Omental fat pad (tissue), 4 donors: Measurements from ENCODE around the gene CTIF. TPM values are rescaled to one million over a fixed set of nuclear protein-coding genes. Genes with fewer than 3 reads are reported as not detected.
A peak's percentile ranks its signal among the peaks of the same experiment; 100 is the strongest.

ENCODE experiments used
- ATAC-seq: fragments of 150-250 bp; one replicate; pipeline ENCODE4 v1.9.1; 2016; ENCODE audit warnings: mild to moderate bottlenecking, moderate library complexity; ENCODE audit not compliant: low FRiP score
- DNase-seq: peaks from one replicate; pipeline ENCODE4 v3.0.0-alpha.2; 2019; ENCODE audit warnings: low spot score
- CTCF ChIP-seq, 3 donors: fragments of 450-650 bp; IDR thresholded peaks; one replicate each; pipeline ENCODE4 v1.5.1; 2016 to 2017; ENCODE audit warnings: antibody characterized with exemption in 3 of 3, mild to moderate bottlenecking in 3 of 3, moderate library complexity in 2 of 3
- total RNA-seq, 4 donors: library from RNA; depleted of rRNA; stranded (reverse); fragments of >200 nt; gene quantifications; one replicate each; pipeline ENCODE4 v1.1.0, GENCODE V29; 2016

CTIF gene
- total RNA-seq, 4 donors from 2014 or later: 57.5 to 94.0 (median 72.4) TPM

DNA sequence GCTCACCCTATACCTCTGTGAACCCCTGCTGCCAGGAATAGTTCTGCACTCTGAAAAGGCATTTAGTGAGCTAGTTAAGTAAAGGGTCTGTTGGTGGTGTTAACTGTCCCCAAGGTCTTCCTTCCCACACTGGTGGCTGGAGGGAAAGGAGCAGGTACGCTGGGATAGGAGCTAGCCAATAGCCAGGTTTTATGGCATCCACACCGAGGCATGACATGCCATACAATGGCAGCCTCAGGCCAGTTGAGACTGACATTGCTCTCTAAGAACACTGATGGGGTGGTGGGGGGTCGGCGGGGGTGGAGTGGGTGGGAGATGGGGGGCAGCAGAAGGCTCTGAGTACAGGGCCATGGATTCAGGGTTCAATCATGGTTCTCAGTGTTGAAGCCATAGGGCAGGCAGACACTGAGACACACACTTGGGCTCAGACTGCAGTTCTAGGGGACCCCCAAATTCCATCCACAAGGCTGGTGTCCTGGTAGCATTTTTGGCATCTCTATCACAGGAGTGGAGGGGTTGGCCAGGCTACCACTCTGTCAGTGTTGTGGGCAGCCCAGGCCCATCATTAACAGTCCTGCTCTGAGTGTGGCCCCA is 136.0 kb downstream of the CTIF start:
- ATAC-seq: no peak
- no peak for DNase-seq
- TF ChIP-seq CTCF (IDR thresholded peaks at IDR 0.05): no peak

DNA sequence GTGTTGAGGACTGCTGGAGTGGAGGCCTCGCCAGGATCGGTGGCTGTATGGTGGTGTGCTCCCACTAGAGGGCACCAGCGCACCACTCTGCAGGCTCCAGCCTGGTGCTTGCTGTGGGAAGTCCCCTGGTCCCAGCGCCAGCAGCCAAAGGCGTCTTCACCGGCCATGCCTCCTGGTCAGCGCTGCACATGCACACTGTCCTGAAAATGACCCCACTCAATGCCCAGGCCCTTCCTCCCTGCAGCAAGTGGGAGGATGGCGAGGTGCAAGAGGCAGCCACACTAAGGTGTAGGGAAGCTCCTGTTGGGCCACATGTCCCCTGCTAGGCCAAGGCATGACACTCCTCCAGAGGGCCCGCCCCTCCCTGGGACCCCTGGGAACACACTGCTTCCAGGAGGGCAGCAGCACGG is 136.5 kb downstream of the CTIF start:
- TF ChIP-seq CTCF (IDR thresholded peaks at IDR 0.05): peak in 1 of 3 donors; percentile 28
- ATAC-seq: peak; percentile 90

DNA sequence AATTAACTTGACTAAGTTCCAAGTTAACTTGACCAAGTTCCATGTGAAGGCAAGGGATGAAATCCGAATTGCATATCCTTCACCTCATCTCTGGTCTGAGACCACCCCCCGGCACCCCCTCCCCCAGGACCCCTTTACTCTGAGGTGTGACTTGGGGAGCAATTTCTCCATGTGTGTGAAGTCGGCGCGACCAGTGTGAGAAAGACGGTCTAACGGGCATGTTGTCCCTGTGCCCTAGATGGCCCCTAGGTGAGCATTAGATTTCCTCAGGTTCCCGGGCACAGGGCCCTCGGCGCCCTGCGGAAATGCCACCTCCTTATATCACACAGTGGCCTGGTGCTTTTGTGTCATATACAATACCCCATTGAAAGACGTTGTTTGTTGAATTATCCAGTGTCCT is 137.1 kb downstream of the CTIF start:
- no peak for ATAC-seq
- no peak for DNase-seq
- no peak for TF ChIP-seq CTCF (IDR thresholded peaks at IDR 0.05)

More for the DNA sequence above, 136.5 kb downstream of the CTIF start:
- peak; percentile 65 for DNase-seq

DNA sequence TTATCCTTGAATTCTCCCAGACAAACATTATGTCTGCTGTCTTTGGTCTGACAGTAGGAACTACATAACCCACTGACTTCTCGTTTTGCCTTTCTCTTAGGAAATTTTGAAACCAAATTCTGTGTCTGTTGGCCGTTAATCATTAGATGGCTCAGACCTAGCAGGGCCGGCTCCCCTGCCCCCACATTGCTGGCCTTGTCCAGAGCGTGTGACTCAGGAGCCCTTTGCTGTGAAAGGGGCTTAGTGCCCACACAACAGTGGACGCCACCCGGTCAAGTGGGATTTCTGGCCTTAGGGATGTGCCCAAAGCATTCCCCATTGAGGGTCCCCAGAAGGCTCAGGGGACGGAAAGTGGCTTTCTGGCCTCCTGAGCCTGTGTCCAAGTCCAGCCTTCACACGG is 137.5 kb downstream of the CTIF start:
- DNase-seq: no peak
- TF ChIP-seq CTCF (IDR thresholded peaks at IDR 0.05): no peak
- ATAC-seq: no peak

DNA sequence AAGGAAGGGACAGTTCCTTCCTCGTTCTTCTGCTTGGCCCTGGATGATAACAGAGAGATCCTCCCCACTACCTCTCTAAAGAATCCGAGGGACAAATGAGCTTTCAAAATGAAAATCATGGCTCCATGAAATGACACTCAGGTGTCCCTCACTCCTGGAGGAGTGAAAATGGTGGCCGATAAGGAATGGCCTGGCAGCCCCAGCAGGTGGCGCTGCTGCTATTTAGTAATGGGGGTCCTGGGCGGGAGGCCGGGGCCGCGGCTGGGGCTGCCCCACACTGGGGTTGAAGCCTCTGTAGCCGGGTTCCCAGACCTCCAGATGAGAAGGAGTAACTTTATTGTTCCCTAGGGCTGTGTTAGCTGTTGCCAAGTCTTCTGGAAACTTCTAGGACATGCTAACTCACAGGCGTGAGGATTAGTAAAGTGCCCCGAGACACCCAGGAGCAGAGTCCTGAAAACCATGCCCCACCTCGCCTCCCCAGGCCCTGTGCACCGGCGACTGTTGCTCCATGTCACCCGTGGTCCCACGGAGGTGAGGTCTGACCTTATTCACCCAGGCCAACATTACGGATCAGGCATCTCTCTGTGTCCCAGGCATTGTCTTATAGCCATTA is 138.0 kb downstream of the CTIF start:
- TF ChIP-seq CTCF (IDR thresholded peaks at IDR 0.05): peak in 1 of 3 donors; percentile 5
- no peak for ATAC-seq
- DNase-seq: peak; percentile 72

GRCh38 chr18:48678237-48679115 is 139.6 kb downstream of the CTIF start:
- no peak for DNase-seq
- no peak for TF ChIP-seq CTCF (IDR thresholded peaks at IDR 0.05)
- ATAC-seq: no peak
